ENCODE results near the gene NLRX1.

Gene NLRX1

DNA sequence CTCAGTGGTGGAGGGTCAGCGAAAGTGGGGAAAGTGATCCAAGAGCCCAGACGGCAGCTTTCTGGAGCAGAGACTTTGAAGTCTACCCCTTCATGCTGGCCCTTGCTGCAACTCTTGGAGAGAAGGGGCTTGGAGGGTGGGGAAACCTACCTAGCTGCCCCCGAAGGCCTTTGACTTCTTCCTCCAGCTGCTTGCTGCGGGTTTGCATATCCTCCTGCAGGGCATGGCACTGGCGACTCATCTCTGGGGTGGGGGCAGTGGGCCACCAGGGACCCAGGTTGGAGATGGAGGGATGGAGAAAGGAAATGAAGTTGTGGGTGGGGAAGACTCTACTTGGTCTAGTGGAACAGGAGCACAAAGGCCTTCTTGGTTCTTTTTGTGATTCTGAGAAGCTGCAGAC is 24.5 kb downstream of the NLRX1 start:
- Histone ChIP-seq H3K27ac (ENCODE audit: low read length) (no peak overlapping the region), H3K9ac (ENCODE audit: low read length) (no peak overlapping the region), H3K79me2 (ENCODE audit: low read length) (no peaks in the 10 kb centered on the region), H3K27me3 (replicated peaks; ENCODE audit: insufficient read depth, low read length) (no peaks in the 10 kb centered on the region), H3K9me2 (replicated peaks; ENCODE audit: insufficient read depth, low read length) (no peaks in the 10 kb centered on the region), H3K9me3 (replicated peaks; ENCODE audit: insufficient read depth, low read length) (no peaks in the 10 kb centered on the region), H3F3A (ENCODE audit: insufficient read depth, low read length) (no peaks in the 10 kb centered on the region), H2AFZ (ENCODE audit: low read length) (no peak overlapping the region), H3K4me1 (ENCODE audit: low read length) (peaks cover 4% of the 10 kb centered on the region), H3K4me3 (ENCODE audit: low read length) (no peak overlapping the region), H3K36me3 (replicated peaks; ENCODE audit: insufficient read depth, low read length) (no peaks in the 10 kb centered on the region), H3K4me2 (ENCODE audit: low read depth, low read length) (no peak overlapping the region), H4K20me1 (ENCODE audit: insufficient read depth, low read length) (no peaks in the 10 kb centered on the region)
- no peak for DNase-seq
- TF ChIP-seq EZH2phosphoT487 (IDR thresholded peaks at IDR 0.05; ENCODE audit: low read length), result no peak
- TF ChIP-seq, protein P1, sequence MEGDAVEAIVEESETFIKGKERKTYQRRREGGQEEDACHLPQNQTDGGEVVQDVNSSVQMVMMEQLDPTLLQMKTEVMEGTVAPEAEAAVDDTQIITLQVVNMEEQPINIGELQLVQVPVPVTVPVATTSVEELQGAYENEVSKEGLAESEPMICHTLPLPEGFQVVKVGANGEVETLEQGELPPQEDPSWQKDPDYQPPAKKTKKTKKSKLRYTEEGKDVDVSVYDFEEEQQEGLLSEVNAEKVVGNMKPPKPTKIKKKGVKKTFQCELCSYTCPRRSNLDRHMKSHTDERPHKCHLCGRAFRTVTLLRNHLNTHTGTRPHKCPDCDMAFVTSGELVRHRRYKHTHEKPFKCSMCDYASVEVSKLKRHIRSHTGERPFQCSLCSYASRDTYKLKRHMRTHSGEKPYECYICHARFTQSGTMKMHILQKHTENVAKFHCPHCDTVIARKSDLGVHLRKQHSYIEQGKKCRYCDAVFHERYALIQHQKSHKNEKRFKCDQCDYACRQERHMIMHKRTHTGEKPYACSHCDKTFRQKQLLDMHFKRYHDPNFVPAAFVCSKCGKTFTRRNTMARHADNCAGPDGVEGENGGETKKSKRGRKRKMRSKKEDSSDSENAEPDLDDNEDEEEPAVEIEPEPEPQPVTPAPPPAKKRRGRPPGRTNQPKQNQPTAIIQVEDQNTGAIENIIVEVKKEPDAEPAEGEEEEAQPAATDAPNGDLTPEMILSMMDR (IDR thresholded peaks at IDR 0.05; ENCODE audit: low read length), result no peak
- TF ChIP-seq EZH2 (optimal IDR thresholded peaks at IDR 0.05; ENCODE audit: low read depth, low read length), result no peak

DNA sequence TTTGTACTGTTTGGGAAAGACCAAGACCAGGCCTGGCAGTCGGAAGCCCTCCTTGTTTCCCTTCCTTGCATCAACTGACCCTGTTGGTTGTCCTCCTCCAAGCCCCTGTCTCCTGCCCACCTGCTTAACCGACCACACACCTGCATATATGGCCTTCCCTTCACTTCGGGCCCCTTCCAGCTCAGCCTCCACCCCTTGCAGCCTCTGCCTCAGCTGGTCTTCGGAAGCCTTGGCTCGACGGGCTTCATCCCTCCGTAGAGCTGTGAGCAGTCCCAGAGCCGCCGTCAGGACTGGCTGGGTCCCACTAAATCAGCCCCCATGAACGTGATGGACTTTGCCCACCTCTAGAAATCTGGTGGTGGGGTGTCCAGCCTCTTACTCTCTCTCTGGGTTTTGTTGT is 25.1 kb downstream of the NLRX1 start:
- Histone ChIP-seq H3K27ac (ENCODE audit: low read length) (no peak overlapping the region), H3K4me3 (ENCODE audit: low read length) (no peak overlapping the region), H3K4me2 (ENCODE audit: low read depth, low read length) (no peak overlapping the region), H3K79me2 (ENCODE audit: low read length) (no peaks in the 10 kb centered on the region), H3K9me2 (replicated peaks; ENCODE audit: insufficient read depth, low read length) (no peaks in the 10 kb centered on the region), H3K36me3 (replicated peaks; ENCODE audit: insufficient read depth, low read length) (no peaks in the 10 kb centered on the region), H4K20me1 (ENCODE audit: insufficient read depth, low read length) (no peaks in the 10 kb centered on the region), H2AFZ (ENCODE audit: low read length) (no peak overlapping the region), H3K4me1 (ENCODE audit: low read length) (peaks cover 4% of the 10 kb centered on the region), H3K9me3 (replicated peaks; ENCODE audit: insufficient read depth, low read length) (no peaks in the 10 kb centered on the region), H3F3A (ENCODE audit: insufficient read depth, low read length) (no peaks in the 10 kb centered on the region), H3K9ac (ENCODE audit: low read length) (no peak overlapping the region), H3K27me3 (replicated peaks; ENCODE audit: insufficient read depth, low read length) (no peaks in the 10 kb centered on the region)
- no peak for TF ChIP-seq EZH2phosphoT487 (IDR thresholded peaks at IDR 0.05; ENCODE audit: low read length)
- no peak for TF ChIP-seq EZH2 (optimal IDR thresholded peaks at IDR 0.05; ENCODE audit: low read depth, low read length)
- TF ChIP-seq, protein P1 (IDR thresholded peaks at IDR 0.05; ENCODE audit: low read length), result no peak
- DNase-seq, result no peak

DNA sequence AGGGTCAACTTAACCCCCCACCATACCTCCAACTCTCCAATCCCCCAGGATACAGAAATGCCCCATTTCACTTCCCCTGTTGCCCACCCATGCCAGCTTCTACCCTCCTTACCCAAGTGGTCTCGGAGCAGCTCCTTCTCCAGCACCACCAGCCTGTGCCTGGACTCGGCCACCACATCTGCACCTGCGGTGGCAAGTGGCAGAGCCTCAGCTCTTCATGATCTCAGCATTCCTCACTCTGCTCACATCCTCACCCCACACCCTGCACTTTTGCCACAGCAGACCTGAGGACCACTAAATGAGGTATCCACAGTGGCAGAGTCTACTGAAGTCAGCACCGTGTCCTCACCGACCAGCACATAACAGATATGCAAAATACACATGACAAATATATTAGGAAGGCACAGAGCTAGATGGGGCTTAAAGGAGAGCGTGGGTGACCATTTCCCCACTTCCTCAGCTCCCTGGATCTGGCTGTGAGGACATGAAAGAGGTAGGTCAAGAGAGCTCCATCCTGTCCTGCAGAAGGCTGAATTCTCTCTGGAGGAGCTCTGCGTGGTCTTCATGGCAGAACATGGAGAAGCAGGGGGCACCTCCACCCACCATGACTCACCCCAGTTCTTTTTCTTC is 26.4 kb downstream of the NLRX1 start:
- no peak for TF ChIP-seq EZH2phosphoT487 (IDR thresholded peaks at IDR 0.05; ENCODE audit: low read length)
- TF ChIP-seq, protein P1 (IDR thresholded peaks at IDR 0.05; ENCODE audit: low read length), result no peak
- no peak for TF ChIP-seq EZH2 (optimal IDR thresholded peaks at IDR 0.05; ENCODE audit: low read depth, low read length)
- DNase-seq, result no peak
- H3K36me3 ChIP-seq (replicated peaks; ENCODE audit: insufficient read depth, low read length), result no peaks in the 10 kb centered on the region
- H3K4me3 ChIP-seq (ENCODE audit: low read length), result no peak overlapping the region
- H3K9me2 ChIP-seq (replicated peaks; ENCODE audit: insufficient read depth, low read length), result no peaks in the 10 kb centered on the region
- H3K27me3 ChIP-seq (replicated peaks; ENCODE audit: insufficient read depth, low read length), result no peaks in the 10 kb centered on the region
- peaks cover 4% of the 10 kb centered on the region for H3K4me1 ChIP-seq (ENCODE audit: low read length)
- no peaks in the 10 kb centered on the region for H4K20me1 ChIP-seq (ENCODE audit: insufficient read depth, low read length)
- no peak overlapping the region for H3K27ac ChIP-seq (ENCODE audit: low read length)
- no peaks in the 10 kb centered on the region for H3K9me3 ChIP-seq (replicated peaks; ENCODE audit: insufficient read depth, low read length)
- H3F3A ChIP-seq (ENCODE audit: insufficient read depth, low read length), result no peaks in the 10 kb centered on the region
- no peak overlapping the region for H3K4me2 ChIP-seq (ENCODE audit: low read depth, low read length)
- no peaks in the 10 kb centered on the region for H3K79me2 ChIP-seq (ENCODE audit: low read length)
- H2AFZ ChIP-seq (ENCODE audit: low read length), result no peak overlapping the region
- no peak overlapping the region for H3K9ac ChIP-seq (ENCODE audit: low read length)

All from MM.1S (cell line).